ENCODE data around the gene MXRA8.

Gene MXRA8

DNA sequence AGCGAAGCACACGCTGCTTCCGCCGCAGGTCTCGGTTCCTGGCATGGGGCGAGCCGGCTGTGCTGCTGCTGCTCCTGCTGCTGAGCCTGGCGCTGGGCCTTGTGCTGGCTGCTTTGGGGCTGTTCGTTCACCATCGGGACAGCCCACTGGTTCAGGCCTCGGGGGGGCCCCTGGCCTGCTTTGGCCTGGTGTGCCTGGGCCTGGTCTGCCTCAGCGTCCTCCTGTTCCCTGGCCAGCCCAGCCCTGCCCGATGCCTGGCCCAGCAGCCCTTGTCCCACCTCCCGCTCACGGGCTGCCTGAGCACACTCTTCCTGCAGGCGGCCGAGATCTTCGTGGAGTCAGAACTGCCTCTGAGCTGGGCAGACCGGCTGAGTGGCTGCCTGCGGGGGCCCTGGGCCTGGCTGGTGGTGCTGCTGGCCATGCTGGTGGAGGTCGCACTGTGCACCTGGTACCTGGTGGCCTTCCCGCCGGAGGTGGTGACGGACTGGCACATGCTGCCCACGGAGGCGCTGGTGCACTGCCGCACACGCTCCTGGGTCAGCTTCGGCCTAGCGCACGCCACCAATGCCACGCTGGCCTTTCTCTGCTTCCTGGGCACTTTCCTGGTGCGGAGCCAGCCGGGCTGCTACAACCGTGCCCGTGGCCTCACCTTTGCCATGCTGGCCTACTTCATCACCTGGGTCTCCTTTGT is 24.7 kb downstream of the MXRA8 start:
- no peak for DNase-seq

DNA sequence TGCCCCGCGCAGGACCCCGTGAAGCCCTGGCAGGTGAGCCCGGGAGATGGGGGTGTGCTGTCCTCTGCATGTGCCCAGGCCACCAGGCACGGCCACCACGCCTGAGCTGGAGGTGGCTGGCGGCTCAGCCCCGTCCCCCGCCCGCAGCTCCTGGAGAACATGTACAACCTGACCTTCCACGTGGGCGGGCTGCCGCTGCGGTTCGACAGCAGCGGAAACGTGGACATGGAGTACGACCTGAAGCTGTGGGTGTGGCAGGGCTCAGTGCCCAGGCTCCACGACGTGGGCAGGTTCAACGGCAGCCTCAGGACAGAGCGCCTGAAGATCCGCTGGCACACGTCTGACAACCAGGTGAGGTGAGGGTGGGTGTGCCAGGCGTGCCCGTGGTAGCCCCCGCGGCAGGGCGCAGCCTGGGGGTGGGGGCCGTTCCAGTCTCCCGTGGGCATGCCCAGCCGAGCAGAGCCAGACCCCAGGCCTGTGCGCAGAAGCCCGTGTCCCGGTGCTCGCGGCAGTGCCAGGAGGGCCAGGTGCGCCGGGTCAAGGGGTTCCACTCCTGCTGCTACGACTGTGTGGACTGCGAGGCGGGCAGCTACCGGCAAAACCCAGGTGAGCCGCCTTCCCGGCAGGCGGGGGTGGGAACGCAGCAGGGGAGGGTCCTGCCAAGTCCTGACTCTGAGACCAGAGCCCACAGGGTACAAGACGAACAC is 25.4 kb downstream of the MXRA8 start:
- DNase-seq, result no peak

DNA sequence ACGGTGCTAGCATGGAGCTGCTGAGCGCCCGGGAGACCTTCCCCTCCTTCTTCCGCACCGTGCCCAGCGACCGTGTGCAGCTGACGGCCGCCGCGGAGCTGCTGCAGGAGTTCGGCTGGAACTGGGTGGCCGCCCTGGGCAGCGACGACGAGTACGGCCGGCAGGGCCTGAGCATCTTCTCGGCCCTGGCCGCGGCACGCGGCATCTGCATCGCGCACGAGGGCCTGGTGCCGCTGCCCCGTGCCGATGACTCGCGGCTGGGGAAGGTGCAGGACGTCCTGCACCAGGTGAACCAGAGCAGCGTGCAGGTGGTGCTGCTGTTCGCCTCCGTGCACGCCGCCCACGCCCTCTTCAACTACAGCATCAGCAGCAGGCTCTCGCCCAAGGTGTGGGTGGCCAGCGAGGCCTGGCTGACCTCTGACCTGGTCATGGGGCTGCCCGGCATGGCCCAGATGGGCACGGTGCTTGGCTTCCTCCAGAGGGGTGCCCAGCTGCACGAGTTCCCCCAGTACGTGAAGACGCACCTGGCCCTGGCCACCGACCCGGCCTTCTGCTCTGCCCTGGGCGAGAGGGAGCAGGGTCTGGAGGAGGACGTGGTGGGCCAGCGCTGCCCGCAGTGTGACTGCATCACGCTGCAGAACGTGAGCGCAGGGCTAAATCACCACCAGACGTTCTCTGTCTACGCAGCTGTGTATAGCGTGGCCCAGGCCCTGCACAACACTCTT is 26.2 kb downstream of the MXRA8 start:
- no peak for DNase-seq

DNA sequence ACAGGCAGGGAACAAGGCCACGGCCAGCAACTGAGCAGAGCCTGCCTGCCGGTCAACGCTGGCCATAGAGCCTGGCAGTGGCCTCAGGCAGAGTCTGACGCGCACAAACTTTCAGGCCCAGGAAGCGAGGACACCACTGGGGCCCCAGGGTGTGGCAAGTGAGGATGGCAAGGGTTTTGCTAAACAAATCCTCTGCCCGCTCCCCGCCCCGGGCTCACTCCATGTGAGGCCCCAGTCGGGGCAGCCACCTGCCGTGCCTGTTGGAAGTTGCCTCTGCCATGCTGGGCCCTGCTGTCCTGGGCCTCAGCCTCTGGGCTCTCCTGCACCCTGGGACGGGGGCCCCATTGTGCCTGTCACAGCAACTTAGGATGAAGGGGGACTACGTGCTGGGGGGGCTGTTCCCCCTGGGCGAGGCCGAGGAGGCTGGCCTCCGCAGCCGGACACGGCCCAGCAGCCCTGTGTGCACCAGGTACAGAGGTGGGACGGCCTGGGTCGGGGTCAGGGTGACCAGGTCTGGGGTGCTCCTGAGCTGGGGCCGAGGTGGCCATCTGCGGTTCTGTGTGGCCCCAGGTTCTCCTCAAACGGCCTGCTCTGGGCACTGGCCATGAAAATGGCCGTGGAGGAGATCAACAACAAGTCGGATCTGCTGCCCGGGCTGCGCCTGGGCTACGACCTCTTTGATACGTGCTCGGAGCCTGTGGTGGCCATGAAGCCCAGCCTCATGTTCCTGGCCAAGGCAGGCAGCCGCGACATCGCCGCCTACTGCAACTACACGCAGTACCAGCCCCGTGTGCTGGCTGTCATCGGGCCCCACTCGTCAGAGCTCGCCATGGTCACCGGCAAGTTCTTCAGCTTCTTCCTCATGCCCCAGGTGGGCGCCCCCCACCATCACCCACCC is 27.0 kb downstream of the MXRA8 start, which contains the start of gene TAS1R3:
TSS of gene TAS1R3 (plus strand) at position 213 of the 898 bp plus-strand sequence. CDS start at position 279, 66 bp downstream.
- no peak for DNase-seq

DNA sequence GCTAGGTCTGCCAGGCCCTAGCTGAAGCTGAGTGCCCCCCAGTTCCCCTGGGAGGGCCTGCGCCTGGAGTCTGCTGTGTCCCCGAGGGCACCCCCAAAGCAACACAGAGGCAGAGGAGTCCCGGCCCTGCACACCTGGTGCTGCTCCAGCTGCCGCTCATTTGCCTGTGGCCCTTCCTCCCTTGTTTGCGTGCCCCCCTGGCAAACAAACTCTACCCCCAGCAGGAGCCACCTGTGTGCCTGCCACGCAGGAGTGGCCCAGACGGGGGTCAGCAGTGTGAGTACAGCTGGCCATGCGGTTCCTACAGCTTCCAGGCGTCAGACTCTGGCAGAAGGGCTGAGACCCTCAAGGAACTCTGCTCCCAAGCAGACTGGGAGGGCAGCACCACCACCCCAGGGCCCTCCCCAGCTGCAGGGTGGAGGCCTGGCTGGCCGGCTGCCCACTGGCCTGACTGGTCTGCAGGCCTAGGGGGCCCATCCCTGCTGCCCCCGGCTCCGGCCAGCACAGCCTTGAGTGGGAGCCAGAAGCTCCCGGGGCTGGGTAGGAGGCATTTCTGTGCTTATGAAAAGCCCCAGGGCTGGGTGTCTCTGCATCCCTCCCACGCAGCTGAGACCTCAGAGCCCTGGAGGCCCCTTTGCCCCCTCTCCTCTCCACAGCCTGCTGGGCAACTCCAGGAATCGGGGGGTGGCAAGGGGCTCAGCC is 27.8 kb downstream of the MXRA8 start:
- DNase-seq, result no peak

DNA sequence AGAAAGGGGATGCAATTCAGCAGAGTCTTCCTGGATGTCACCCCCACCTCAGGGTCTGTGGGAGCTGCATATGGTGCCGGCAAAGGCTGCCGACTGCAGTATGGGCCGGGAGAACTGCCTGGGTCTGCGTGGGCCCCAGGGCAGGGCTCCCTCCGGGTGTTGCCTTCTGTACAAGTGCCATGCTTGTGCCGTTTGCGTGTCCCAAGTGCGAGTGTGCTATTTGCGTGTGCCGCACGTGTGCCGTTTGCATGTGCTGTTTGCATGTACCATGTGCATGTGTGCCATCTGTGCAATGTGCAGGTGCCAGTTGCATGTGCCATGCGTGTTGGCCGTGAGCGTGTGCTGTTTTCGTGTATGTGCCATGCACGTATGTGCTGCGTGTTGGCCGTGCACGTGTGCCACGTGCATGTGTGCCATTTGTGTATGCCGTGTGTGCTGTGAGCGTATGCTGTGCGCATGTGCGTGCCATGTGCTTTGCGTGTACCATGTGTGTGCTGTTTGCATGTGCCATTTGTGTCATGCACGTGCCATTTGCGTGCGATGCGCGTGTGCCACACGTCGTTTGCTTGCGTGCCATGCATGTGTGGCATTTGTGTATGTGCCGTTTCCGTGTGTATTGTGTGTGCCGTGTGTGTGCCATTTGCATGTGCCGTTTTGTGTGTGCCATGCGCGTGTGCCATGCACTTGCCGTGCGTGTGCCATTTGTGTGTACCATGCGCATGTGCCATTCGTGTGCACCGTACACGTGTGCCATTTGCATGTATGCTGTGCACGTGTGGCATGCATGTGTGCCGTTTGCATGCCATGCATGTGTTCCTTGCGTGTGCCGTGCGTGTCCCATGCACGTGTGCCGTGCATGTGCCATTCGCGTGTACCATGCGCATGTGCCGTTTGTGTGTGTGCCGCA is 28.8 kb downstream of the MXRA8 start:
- DNase-seq, result no peak

DNA sequence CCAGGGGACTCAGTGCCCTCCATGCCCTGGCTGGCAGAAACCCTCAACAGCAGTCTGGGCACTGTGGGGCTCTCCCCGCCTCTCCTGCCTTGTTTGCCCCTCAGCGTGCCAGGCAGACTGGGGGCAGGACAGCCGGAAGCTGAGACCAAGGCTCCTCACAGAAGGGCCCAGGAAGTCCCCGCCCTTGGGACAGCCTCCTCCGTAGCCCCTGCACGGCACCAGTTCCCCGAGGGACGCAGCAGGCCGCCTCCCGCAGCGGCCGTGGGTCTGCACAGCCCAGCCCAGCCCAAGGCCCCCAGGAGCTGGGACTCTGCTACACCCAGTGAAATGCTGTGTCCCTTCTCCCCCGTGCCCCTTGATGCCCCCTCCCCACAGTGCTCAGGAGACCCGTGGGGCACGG is 30.1 kb downstream of the MXRA8 start:
- DNase-seq, result no peak

DNA sequence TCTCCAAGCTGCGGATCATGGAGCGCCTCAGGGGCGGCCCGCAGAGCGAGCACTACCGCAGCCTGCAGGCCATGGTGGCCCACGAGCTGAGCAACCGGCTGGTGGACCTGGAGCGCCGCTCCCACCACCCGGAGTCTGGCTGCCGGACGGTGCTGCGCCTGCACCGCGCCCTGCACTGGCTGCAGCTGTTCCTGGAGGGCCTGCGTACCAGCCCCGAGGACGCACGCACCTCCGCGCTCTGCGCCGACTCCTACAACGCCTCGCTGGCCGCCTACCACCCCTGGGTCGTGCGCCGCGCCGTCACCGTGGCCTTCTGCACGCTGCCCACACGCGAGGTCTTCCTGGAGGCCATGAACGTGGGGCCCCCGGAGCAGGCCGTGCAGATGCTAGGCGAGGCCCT is 31.1 kb downstream of the MXRA8 start:
- no peak for DNase-seq

DNA sequence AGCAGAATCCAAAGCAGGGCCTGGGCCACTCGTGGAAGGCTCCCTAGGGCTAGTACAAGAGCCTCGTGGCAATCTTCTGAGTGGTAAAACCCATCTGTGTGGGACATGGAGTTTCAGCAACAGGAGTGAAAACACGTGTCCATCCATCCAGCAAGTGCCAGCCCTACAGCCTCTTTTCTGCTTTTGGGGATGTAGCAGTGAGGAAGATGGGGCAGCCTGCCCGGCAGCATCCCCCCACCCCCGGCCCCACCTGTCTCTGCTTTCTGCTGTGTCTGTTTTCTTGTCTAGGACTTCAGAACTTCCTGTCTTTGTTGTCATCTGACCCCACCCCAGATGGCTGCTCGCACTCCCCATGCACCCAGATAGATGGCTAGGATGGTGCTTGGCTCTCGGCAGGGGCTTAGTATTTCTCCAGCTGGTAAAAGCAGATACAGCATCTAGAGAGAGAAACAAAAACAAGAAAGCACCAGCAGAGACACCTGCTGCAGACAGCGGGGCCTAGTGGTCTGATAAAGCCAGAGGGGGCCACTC is 32.2 kb downstream of the MXRA8 start:
- DNase-seq, result no peak

DNA sequence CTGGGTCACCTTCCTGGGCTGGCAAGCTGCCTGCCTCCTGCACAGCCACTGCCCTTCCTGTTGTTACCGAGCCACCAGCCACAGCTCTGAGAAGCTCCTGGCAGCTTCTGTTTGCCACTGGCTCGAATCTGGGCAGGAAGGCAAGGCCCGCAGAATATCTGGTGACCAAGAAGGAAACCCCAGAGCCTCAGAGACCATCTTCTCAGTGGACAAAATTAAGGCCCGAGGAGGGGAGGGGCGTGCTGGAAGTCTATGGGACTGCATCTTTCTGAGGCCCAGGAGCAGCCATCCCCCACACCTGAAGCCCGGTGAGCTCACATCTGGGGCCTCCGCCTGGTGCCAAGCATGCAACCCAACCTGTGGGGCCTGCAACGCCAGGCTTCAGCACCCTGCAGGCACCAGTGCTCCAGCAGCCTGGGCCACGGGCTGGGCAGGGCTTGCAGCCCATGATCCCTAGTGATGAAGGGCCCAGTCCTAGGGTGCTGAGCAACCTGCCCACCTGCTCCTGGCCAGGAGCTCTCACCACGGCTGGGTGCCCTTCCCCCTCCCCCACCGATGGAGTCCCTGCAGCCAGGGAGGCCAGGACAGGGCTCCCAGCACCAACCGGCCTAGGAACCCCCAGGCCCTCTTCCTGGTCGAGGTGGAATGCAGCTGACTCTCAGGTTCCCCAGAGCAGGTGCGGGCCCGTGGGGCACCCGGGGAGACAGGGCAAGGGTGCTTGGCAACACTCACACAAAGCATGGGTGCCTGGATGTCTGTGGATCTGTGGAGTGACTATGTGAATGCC is 32.9 kb downstream of the MXRA8 start:
- DNase-seq, result no peak

DNA sequence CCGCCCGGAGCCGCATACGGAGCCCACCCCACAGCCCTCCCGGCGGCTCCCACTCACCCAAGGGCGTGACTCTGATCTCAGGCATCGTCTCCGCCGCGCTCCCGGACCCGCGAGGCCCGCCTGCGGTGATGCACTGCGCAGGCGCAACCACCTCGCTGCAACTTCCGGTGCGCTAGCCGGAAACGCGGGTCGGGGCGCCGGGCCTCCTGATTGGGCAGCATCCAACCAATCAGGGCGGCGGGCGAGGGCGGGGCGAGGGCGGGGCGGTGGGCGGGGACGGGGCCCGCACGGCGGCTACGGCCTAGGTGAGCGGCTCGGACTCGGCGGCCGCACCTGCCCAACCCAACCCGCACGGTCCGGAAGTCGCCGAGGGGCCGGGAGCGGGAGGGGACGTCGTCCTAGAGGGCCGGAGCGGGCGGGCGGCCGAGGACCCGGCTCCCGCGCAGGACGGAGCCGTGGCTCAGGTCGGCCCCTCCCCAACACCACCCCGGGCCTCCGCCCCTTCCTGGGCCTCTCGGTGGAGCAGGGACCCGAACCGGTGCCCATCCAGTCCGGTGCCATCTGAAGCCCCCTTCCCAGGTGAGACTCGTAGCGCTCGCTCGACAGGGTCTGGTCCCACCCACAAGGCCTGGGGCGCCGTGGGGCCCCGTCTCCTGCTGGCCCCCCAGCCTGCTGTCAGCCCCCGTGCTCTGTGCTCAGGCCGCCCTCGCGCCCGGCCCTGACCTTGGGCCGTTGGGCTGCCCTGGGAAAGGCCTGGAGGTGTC is 33.6 kb downstream of the MXRA8 start, which contains the start of the genes CPTP and INTS11:
TSS of gene CPTP (plus strand) at position 279 of the 764 bp plus-strand sequence. CDS start 2,109 bp downstream, outside the sequence.
TSS of gene INTS11 (minus strand) at position 137 of the 764 bp plus-strand sequence. CDS start at position 85, 52 bp downstream.
- peak; percentile 90 for DNase-seq

DNA sequence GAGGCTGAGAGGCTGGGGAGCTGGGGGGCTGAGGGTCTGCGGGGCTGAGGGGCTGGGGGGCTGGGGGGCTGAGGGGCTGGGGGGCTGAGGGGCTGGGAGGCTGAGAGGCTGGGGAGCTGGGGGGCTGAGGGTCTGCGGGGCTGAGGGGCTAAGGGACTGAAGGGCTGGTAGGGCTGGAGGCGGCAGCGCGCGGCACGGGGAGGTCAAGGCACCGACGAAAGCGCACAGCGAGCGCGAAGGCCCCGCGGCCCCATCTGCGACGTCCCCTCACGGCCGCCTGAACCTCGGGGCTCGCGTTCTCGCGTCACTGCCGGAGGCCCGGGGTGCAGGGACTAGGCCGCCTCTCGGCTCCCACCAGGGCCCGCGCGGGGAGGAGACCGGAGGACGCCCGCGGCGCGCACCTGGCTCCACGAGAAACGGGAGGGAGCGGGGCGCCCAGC is 34.3 kb downstream of the MXRA8 start:
- DNase-seq, result no peak

DNA sequence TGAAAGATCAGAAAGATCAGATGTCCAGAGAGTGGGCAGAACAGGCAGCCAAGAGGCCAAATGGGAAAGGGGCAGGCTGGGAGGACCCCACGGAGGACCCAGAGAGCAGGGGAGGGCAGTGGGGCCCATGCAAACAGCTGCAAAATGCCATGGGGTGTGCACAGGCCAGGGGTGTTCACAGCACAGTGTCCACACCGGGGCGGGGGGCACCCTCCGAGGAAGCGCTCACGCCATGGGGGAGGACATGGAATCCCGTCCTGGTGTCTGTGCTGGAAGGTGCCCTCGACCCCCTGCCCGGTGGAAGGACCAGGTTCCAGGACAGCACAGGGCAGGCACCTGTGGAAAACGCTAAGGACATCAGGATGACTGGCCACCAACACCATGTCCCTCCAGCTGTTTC is 35.4 kb downstream of the MXRA8 start:
- no peak for DNase-seq

DNA sequence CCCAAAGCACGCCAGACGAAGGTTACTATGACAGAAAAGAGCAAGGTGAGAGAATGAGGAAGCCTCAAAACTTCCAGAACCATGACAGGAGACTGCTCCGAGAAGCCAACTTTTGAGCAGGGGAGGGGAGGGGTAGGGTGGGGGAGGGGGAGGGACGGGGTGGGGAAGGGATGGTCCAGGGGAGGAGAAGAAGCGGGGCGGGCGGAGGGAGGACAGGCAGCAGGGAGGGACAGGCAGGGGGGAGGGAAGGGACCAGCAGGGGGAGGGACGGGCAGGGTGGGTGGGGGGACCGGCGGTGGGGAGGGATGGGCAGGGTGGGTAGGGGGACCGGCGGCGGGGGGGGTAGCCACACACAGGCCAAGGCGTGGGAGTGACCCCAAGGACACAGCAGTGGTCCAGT is 35.9 kb downstream of the MXRA8 start:
- DNase-seq, result no peak

DNA sequence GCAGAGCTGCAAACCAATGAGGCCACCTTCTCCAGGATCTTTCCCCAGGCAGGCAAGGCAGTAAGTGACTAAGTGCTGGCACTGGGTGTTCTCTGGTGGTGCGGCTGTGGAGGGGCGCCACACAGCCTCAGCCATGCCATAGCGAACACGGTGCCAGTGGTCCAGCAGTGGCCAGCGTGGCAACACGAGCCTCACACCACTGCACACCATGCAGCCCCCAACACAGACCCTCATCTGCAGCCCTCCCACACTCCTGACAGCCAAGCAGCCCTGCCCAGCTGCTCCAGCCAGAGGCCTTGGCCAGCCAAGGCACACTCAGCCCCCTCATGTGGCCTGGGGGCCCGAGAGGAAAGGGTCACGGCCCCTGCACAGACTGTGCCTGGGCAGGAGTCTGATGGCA is 36.9 kb downstream of the MXRA8 start:
- no peak for DNase-seq

DNA sequence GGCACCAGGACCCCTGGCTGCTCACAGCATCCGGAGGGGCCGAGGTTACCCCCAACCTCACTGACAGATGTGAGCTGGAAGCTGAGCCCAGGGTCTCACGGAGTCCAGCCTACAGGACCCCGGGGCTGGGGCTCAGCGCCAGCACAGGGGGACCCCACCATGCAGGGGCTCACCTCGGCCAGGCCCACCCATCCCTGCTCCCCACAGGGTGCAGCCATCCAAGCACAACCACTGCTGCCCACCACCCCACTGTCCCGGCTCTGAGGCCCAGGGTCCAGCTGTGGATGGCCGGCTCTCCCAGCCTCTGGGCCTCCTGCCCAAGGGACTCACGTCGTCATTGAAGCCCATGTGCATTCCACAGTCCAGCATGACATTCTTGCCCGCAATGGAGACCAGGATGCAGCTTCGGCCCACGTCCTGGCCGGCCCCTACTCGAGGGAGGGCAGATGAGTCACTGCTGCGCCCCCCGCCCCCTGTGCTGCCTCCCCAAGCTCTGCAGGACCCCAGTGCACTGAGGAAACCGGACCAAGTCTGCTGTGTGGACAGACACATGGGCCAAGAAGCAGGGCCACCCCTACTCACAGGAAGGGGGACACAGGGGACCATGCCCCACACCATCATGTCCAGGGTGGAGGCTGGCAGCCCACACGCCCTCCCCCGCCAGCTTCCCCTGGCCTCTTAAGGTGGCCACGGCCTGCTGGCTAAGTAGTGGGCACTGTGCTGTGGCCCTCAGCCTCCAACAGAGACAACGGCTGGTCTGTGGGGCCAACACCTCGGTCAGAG is 37.5 kb downstream of the MXRA8 start:
- no peak for DNase-seq

DNA sequence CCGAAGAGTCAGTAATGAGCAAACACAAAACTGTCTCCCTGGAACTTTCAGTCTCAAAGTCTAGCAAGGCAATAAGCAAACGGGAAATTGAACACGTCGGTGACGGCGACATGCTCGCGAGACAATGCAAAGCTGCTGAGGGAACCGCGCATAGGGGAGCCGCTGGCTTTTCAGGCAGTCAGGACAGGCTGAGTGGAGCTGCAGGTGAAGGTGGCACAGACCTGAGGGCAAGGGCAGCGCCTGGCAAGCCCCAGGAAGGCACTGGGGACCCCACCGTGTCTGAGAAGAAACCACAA is 38.8 kb downstream of the MXRA8 start:
- DNase-seq, result no peak

Data from DMS153 (cell line).